CD14-positive monocyte (primary cell): Measurements from ENCODE around the gene LRRC58. TPM values are rescaled to one million over a fixed set of nuclear protein-coding genes. Genes with fewer than 3 reads are reported as not detected.

ENCODE experiments used
- DNase-seq, 3 donors: peaks; one replicate each; pipeline ENCODE4 v3.0.0-alpha.2; 2011 to 2022
- H2AFZ ChIP-seq: 2 replicates; pipeline ENCODE4 v1.6.0; 2012; ENCODE audit warnings: mild to moderate bottlenecking, low read depth, low read length, inconsistent platforms; ENCODE audit not compliant: insufficient read depth, poor library complexity, severe bottlenecking
- H3K27ac ChIP-seq, 2 donors: 1 replicate in 1 of 2; 2 replicates in 1 of 2; pipeline ENCODE4 v1.5.1; 2012 to 2013; ENCODE audit warnings: low read length in 2 of 2, control low read depth in 1 of 2, inconsistent platforms in 1 of 2, low read depth in 1 of 2, mild to moderate bottlenecking in 1 of 2
- H3K27me3 ChIP-seq, 2 donors: one replicate each; pipeline versions ENCODE4 v1.6.0 to v1.6.1; 2011 to 2013; ENCODE audit warnings: low read length in 2 of 2; ENCODE audit not compliant: control insufficient read depth in 2 of 2, insufficient read depth in 2 of 2
- H3K36me3 ChIP-seq, 2 donors: replicated peaks in 1 of 2; 1 replicate in 1 of 2; 2 replicates in 1 of 2; pipeline versions ENCODE4 v1.5.1 to v1.6.1; 2012 to 2013; ENCODE audit warnings: low read length in 2 of 2, control low read depth in 1 of 2, inconsistent platforms in 1 of 2, mild to moderate bottlenecking in 1 of 2; ENCODE audit not compliant: insufficient read depth in 2 of 2, control insufficient read depth in 1 of 2
- H3K4me1 ChIP-seq, 2 donors: 1 replicate in 1 of 2; 2 replicates in 1 of 2; pipeline versions ENCODE4 v1.5.1 to v1.6.1; 2012 to 2013; ENCODE audit warnings: low read length in 2 of 2, control low read depth in 1 of 2, inconsistent platforms in 1 of 2, mild to moderate bottlenecking in 1 of 2, moderate library complexity in 1 of 2; ENCODE audit not compliant: insufficient read depth in 2 of 2, control insufficient read depth in 1 of 2
- H3K4me2 ChIP-seq: replicated peaks from 2 replicates; pipeline ENCODE3; 2012; ENCODE audit warnings: low read length, moderate library complexity, mild to moderate bottlenecking; ENCODE audit not compliant: poor library complexity, severe bottlenecking; ENCODE audit errors: extremely low read depth
- H3K4me3 ChIP-seq, 3 experiments: fragments of 200-600 bp in 1 of 3; sonication (generic) in 1 of 3; replicated peaks in 1 of 3; 1 replicate in 2 of 3; 2 replicates in 1 of 3; pipeline ENCODE4 v1.5.1; 2011 to 2013; ENCODE audit warnings: low read length in 3 of 3, mild to moderate bottlenecking in 3 of 3, control low read depth in 2 of 3, low read depth in 2 of 3, inconsistent platforms in 1 of 3, moderate library complexity in 1 of 3
- H3K79me2 ChIP-seq: 2 replicates; pipeline ENCODE4 v1.6.0; 2012; ENCODE audit warnings: mild to moderate bottlenecking, control low read depth, inconsistent platforms, low read length, moderate library complexity; ENCODE audit not compliant: insufficient read depth
- H3K9ac ChIP-seq: 2 replicates; pipeline ENCODE4 v1.6.0; 2017; ENCODE audit warnings: low read length, mild to moderate bottlenecking; ENCODE audit not compliant: insufficient read depth, poor library complexity, severe bottlenecking
- H3K9me3 ChIP-seq, 2 donors: replicated peaks in 1 of 2; 1 replicate in 1 of 2; 2 replicates in 1 of 2; pipeline versions ENCODE4 v1.5.1 to v1.6.1; 2012 to 2013; ENCODE audit warnings: low read length in 2 of 2, control low read depth in 1 of 2; ENCODE audit not compliant: control insufficient read depth in 1 of 2, insufficient read depth in 1 of 2
- H4K20me1 ChIP-seq: 2 replicates; pipeline ENCODE4 v1.6.0; 2012; ENCODE audit warnings: mild to moderate bottlenecking, low read length, control low read depth, moderate library complexity; ENCODE audit not compliant: insufficient read depth
- H3K27ac Mint-ChIP-seq, 7 donors: one replicate each; pipeline ENCODE4 v1.8.0; 2020; ENCODE audit warnings: mild to moderate bottlenecking in 7 of 7, mixed read lengths in 7 of 7, moderate library complexity in 6 of 7, inconsistent platforms in 2 of 7
- H3K27me3 Mint-ChIP-seq, 3 donors: one replicate each; pipeline ENCODE4 v1.8.0; 2021 to 2022; ENCODE audit warnings: low read depth in 3 of 3, mild to moderate bottlenecking in 3 of 3, mixed read lengths in 3 of 3, moderate library complexity in 3 of 3, inconsistent platforms in 1 of 3
- H3K36me3 Mint-ChIP-seq, 2 donors: one replicate each; pipeline ENCODE4 v1.8.0; 2020; ENCODE audit warnings: mixed read lengths in 2 of 2, inconsistent platforms in 1 of 2, mild to moderate bottlenecking in 1 of 2
- H3K4me1 Mint-ChIP-seq: one replicate; pipeline ENCODE4 v1.8.0; 2020; ENCODE audit warnings: mild to moderate bottlenecking, mixed read lengths
- H3K4me3 Mint-ChIP-seq, 2 donors: one replicate each; pipeline ENCODE4 v1.8.0; 2020; ENCODE audit warnings: mild to moderate bottlenecking in 2 of 2, mixed read lengths in 2 of 2, moderate library complexity in 1 of 2
- H3K9me3 Mint-ChIP-seq, 7 donors: one replicate each; pipeline ENCODE4 v1.8.0; 2020 to 2022; ENCODE audit warnings: mixed read lengths in 7 of 7, mild to moderate bottlenecking in 6 of 7, moderate library complexity in 6 of 7, inconsistent platforms in 2 of 7
- WGBS: methylation state at CpG from one replicate; pipeline ENCODE4 v1.1.5; 2013; ENCODE audit warnings: missing lambda C conversion rate; ENCODE audit not compliant: insufficient coverage; 5-methylcytosine and 5-hydroxymethylcytosine counted together
- intact Hi-C, 2 donors: fragments of 100-400 bp; cut with micrococcal nuclease; formaldehyde crosslinking; loops; one replicate each; pipeline versions ENCODE4 v1.15.0 to v1.15.1; 2023
- polyA plus RNA-seq, 3 donors: library from polyadenylated mRNA; depleted of rRNA in 1 of 3; unstranded in 2 of 3; stranded (reverse) in 1 of 3; fragments of 300-500 nt in 2 of 3; fragments of >200 nt in 1 of 3; fragmentation: Illumina TruSeq in 2 of 3; gene quantifications; 1 replicate in 2 of 3; 2 replicates in 1 of 3; pipeline ENCODE4 v1.2.3, GENCODE V29; 2012 to 2021
- TF ChIP-seq, protein P1 (sequence below): fragments of 200-600 bp; IDR thresholded peaks from one replicate; pipeline ENCODE4 v1.8.0; 2022; ENCODE audit warnings: antibody characterized with exemption, mild to moderate bottlenecking

The LRRC58 gene
- polyA plus RNA-seq, 3 donors: 6.5 to 12.4 (median 8.3) TPM

- no peak for DNase-seq
- Histone ChIP-seq H2AFZ (no peak overlapping the region), H3K4me3 (no peak overlapping the region), H3K27ac (no peak overlapping the region), H3K27me3 (no peaks in the 10 kb centered on the region), H4K20me1 (no peaks in the 10 kb centered on the region), H3K4me2 (no peak overlapping the region), H3K9me3 (no peaks in the 10 kb centered on the region), H3K4me1 (no peaks in the 10 kb centered on the region), H3K36me3 (no peaks in the 10 kb centered on the region), H3K9ac (no peak overlapping the region), H3K79me2 (no peaks in the 10 kb centered on the region)
- 100% methylated on average over 1 of the region's 2 CpGs for WGBS
- peaks cover 0 to 2% (median under 1%) of the 10 kb centered on the region in 3 donors for H3K27me3 Mint-ChIP-seq
- TF ChIP-seq, protein P1, sequence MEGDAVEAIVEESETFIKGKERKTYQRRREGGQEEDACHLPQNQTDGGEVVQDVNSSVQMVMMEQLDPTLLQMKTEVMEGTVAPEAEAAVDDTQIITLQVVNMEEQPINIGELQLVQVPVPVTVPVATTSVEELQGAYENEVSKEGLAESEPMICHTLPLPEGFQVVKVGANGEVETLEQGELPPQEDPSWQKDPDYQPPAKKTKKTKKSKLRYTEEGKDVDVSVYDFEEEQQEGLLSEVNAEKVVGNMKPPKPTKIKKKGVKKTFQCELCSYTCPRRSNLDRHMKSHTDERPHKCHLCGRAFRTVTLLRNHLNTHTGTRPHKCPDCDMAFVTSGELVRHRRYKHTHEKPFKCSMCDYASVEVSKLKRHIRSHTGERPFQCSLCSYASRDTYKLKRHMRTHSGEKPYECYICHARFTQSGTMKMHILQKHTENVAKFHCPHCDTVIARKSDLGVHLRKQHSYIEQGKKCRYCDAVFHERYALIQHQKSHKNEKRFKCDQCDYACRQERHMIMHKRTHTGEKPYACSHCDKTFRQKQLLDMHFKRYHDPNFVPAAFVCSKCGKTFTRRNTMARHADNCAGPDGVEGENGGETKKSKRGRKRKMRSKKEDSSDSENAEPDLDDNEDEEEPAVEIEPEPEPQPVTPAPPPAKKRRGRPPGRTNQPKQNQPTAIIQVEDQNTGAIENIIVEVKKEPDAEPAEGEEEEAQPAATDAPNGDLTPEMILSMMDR: no peak
- no peaks in the 10 kb centered on the region for H3K9me3 Mint-ChIP-seq
- no peaks in the 10 kb centered on the region for H3K36me3 Mint-ChIP-seq
- H3K4me3 Mint-ChIP-seq: no peak overlapping the region
- no peak overlapping the region for H3K27ac Mint-ChIP-seq
- intact Hi-C loops: no loop called here
- H3K4me1 Mint-ChIP-seq: peaks cover 6% of the 10 kb centered on the region
These were observed 45.2 kb upstream of the LRRC58 start for GRCh38 chr3:120394347-120394746.

DNA sequence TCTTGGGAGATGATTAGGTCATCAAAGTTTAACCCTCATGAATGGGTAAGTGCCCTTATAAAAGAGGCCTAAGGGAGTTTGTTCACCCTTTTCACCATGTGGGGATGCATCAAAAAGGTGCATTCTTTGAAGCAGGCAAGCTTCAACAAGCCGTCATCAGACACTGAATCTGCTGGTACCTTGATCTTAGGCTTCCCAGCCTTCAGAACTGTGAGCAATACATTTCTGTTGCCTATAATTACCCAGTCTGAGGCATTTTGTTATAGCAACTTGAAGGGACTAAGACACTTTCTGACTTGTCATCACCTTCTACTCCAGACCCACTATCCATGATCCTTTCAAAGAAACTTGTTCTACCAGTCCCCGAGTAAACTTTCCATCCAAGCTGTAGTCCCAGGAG is 44.6 kb upstream of the LRRC58 start:
- intact Hi-C loops: no loop called here
- Histone ChIP-seq H3K27ac (no peak overlapping the region), H2AFZ (no peak overlapping the region), H3K36me3 (no peaks in the 10 kb centered on the region), H3K4me3 (no peak overlapping the region), H3K4me2 (no peak overlapping the region), H4K20me1 (no peaks in the 10 kb centered on the region), H3K79me2 (no peaks in the 10 kb centered on the region), H3K4me1 (no peaks in the 10 kb centered on the region), H3K27me3 (no peaks in the 10 kb centered on the region), H3K9me3 (no peaks in the 10 kb centered on the region), H3K9ac (no peak overlapping the region)
- H3K27me3 Mint-ChIP-seq: peaks cover 0 to 2% (median 1%) of the 10 kb centered on the region in 3 donors
- DNase-seq: no peak
- H3K4me1 Mint-ChIP-seq: peaks cover 4% of the 10 kb centered on the region
- no peak overlapping the region for H3K27ac Mint-ChIP-seq
- H3K9me3 Mint-ChIP-seq: no peaks in the 10 kb centered on the region
- no peaks in the 10 kb centered on the region for H3K36me3 Mint-ChIP-seq
- TF ChIP-seq, protein P1: no peak
- 100% methylated on average over 1 of the region's 2 CpGs for WGBS
- no peak overlapping the region for H3K4me3 Mint-ChIP-seq
